Hepatocyte (in vitro differentiated cells): ENCODE data around the gene TTC5.

ENCODE experiments used
- CTCF ChIP-seq: fragments of 200-600 bp; sonication (generic); IDR thresholded peaks from 2 replicates; pipeline ENCODE4 v1.5.1; 2016; ENCODE audit warnings: antibody characterized with exemption, mild to moderate bottlenecking; ENCODE audit not compliant: poor library complexity
- EZH2 ChIP-seq: fragments of 200-600 bp; sonication (generic); IDR thresholded peaks from 2 replicates; pipeline ENCODE4 v1.6.1; 2016; ENCODE audit warnings: antibody characterized with exemption, mild to moderate bottlenecking, borderline replicate concordance
- EZH2phosphoT487 ChIP-seq: fragments of 200-600 bp; sonication (generic); IDR thresholded peaks from one replicate; pipeline ENCODE4 v1.6.1; 2018; ENCODE audit warnings: antibody characterized with exemption, mild to moderate bottlenecking, low read depth, moderate library complexity; ENCODE audit not compliant: unreplicated experiment, severe bottlenecking

- TF ChIP-seq CTCF, result no peak
- TF ChIP-seq EZH2phosphoT487, result no peak
- TF ChIP-seq EZH2, result no peak
Observed at GRCh38 chr14:20277409-20277808, 28.3 kb downstream of the TTC5 start.
